PC-3 (cell line): ENCODE data around the gene ZBTB7A. TPM values are rescaled to one million over a fixed set of nuclear protein-coding genes. Genes with fewer than 3 reads are reported as not detected.

Source experiments
- ATAC-seq: fragments of 200-7000 bp; cut with Tn5 transposase; 2 replicates; pipeline ENCODE4 v1.9.1; 2020; ENCODE audit warnings: mild to moderate bottlenecking, moderate library complexity
- BruUV-seq: library from RNA; stranded (reverse); fragments of 400-500 nt; replicated peaks from 2 replicates; lab custom pipeline; 2021; lab: Mats Ljungman, UMichigan
- CTCF ChIA-PET: fragments of 300-600 bp; sonication (Branson Sonifier 250); formaldehyde crosslinking; loops from one replicate; lab custom pipeline; 2022; ENCODE audit warnings: antibody characterized with exemption; lab: Charles Lee
- POLR2A ChIA-PET: fragments of 300-600 bp; sonication (Branson Sonifier 250); formaldehyde crosslinking; loops from one replicate; lab custom pipeline; 2022; ENCODE audit warnings: antibody characterized with exemption; ENCODE audit not compliant: unreplicated experiment; lab: Charles Lee
- DNase-seq: peaks from one replicate; pipeline ENCODE4 v3.0.0-alpha.2; 2015
- H2AFZ ChIP-seq: fragments of 300-600 bp; sonication (generic); 2 replicates; pipeline ENCODE4 v1.6.0; 2016; ENCODE audit warnings: antibody characterized with exemption, low read length
- H3F3A ChIP-seq: fragments of 300-600 bp; sonication (generic); one replicate; pipeline ENCODE4 v1.6.0; 2017; ENCODE audit warnings: antibody characterized with exemption, low read length, control low read depth, mild to moderate bottlenecking; ENCODE audit not compliant: unreplicated experiment
- H3K27ac ChIP-seq: fragments of 300-600 bp; sonication (generic); 2 replicates; pipeline ENCODE4 v1.5.1; 2016; ENCODE audit warnings: mild to moderate bottlenecking, low read length
- H3K27me3 ChIP-seq: fragments of 300-600 bp; sonication (generic); 2 replicates; pipeline ENCODE4 v1.6.1; 2016; ENCODE audit warnings: low read length, mixed read lengths
- H3K36me3 ChIP-seq: fragments of 300-600 bp; sonication (generic); 2 replicates; pipeline ENCODE4 v1.6.1; 2016; ENCODE audit warnings: low read depth, mixed run types, low read length, mixed read lengths
- H3K4me1 ChIP-seq: fragments of 300-600 bp; sonication (generic); 2 replicates; pipeline ENCODE4 v1.5.1; 2016; ENCODE audit warnings: low read length; ENCODE audit not compliant: insufficient read depth
- H3K4me2 ChIP-seq: fragments of 300-600 bp; sonication (generic); 2 replicates; pipeline ENCODE4 v1.6.0; 2016; ENCODE audit warnings: low read length
- H3K4me3 ChIP-seq: fragments of 300-600 bp; sonication (generic); 2 replicates; pipeline ENCODE4 v1.5.1; 2016; ENCODE audit warnings: mild to moderate bottlenecking, low read length, mixed read lengths
- H3K79me2 ChIP-seq: fragments of 300-600 bp; sonication (generic); 2 replicates; pipeline ENCODE4 v1.6.1; 2017; ENCODE audit warnings: low read length, mixed read lengths
- H3K9ac ChIP-seq: fragments of 300-600 bp; sonication (generic); 2 replicates; pipeline ENCODE4 v1.6.0; 2016; ENCODE audit warnings: mild to moderate bottlenecking, low read length
- H3K9me2 ChIP-seq: fragments of 300-600 bp; sonication (generic); replicated peaks from 2 replicates; pipeline ENCODE4 v1.6.1; 2016; ENCODE audit warnings: mixed run types, low read length, mixed read lengths
- H3K9me3 ChIP-seq: fragments of 300-600 bp; sonication (generic); 2 replicates; pipeline ENCODE4 v1.6.1; 2016; ENCODE audit warnings: low read length, mixed read lengths
- H4K20me1 ChIP-seq: fragments of 300-600 bp; sonication (generic); 2 replicates; pipeline ENCODE4 v1.6.1; 2016; ENCODE audit warnings: low read length, mixed read lengths
- EZH2 ChIP-seq: fragments of 300-600 bp; sonication (generic); IDR thresholded peaks from one replicate; pipeline ENCODE4 v1.6.1; 2017; ENCODE audit warnings: antibody characterized with exemption, mild to moderate bottlenecking, low read length; ENCODE audit not compliant: unreplicated experiment
- EZH2phosphoT487 ChIP-seq: fragments of 300-600 bp; sonication (generic); IDR thresholded peaks from 2 replicates; pipeline ENCODE4 v1.6.1; 2018; ENCODE audit warnings: mild to moderate bottlenecking, antibody characterized with exemption, low read length, borderline replicate concordance
- intact Hi-C: fragments of 100-400 bp; cut with micrococcal nuclease; formaldehyde crosslinking; loops from 2 replicates; pipeline ENCODE4 v1.9.0; 2023
- total RNA-seq: library from RNA; depleted of rRNA; stranded (reverse); fragments of >200 nt; gene quantifications from 2 replicates; pipeline ENCODE4 v1.2.3, GENCODE V29; 2014
- TF ChIP-seq, protein P1 (sequence below): fragments of 300-600 bp; sonication (generic); conservative IDR thresholded peaks from 2 replicates; pipeline ENCODE4 v1.5.1; 2017; ENCODE audit warnings: antibody characterized with exemption, low read depth, mild to moderate bottlenecking, low read length

ZBTB7A gene
- total RNA-seq, 1 experiment from 2014 or later, result 16.7 TPM

DNA sequence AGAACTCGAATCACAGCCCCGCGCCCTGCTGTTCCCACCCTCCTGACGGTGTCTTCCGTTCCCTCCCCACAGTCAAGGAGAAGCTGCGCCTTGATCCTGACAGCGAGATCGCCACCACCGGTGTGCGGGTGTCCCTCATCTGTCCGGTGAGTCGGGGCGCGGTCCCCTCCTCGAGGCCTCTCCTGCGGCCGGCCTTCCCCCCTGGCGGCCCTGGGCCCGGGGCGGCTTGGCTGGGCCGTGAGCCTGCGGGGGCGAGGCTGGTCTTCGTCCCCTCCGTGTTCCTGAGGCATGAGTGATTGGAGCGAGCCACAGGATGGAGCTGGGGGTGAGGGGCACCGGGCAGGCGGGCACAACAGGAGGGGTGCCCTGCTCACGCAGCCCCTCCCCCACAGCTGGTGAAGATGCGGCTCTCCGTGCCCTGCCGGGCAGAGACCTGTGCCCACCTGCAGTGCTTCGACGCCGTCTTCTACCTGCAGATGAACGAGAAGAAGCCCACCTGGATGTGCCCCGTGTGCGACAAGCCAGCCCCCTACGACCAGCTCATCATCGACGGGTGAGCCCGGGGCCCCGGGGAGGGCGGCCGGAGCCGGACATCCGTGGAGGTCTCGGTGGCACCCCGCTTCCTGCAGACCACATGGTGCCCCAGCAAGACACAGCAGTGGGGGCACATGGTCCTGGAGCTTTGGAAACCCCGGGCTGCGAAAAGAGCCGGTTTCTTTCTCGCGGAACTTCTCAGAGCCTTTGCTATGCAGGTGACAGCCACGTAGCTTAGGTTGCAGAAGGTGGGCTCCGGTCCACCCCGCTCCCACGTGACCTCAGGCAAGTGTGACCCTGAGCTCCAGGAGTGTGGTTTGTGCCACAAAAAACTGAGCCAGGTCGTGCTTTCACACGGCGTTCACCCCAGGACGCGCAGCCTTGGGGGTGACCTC lies 33.4 kb downstream of the ZBTB7A start:
- ATAC-seq (no peak), DNase-seq (no peak)
- POLR2A ChIA-PET, result no interaction called here
- Histone ChIP-seq H3K4me2 (no peak overlapping the region), H3K27me3 (no peaks in the 10 kb centered on the region), H4K20me1 (no peaks in the 10 kb centered on the region), H3K9me2 (no peaks in the 10 kb centered on the region), H3K79me2 (no peaks in the 10 kb centered on the region), H3K27ac (no peak overlapping the region), H3K4me3 (no peak overlapping the region), H3K36me3 (peaks cover 10% of the 10 kb centered on the region), H2AFZ (no peak overlapping the region), H3F3A (no peaks in the 10 kb centered on the region), H3K9ac (no peak overlapping the region), H3K4me1 (no peaks in the 10 kb centered on the region), H3K9me3 (no peaks in the 10 kb centered on the region)
- CTCF ChIA-PET, result no interaction called here
- TF ChIP-seq EZH2phosphoT487, result no peak
- TF ChIP-seq, protein P1, sequence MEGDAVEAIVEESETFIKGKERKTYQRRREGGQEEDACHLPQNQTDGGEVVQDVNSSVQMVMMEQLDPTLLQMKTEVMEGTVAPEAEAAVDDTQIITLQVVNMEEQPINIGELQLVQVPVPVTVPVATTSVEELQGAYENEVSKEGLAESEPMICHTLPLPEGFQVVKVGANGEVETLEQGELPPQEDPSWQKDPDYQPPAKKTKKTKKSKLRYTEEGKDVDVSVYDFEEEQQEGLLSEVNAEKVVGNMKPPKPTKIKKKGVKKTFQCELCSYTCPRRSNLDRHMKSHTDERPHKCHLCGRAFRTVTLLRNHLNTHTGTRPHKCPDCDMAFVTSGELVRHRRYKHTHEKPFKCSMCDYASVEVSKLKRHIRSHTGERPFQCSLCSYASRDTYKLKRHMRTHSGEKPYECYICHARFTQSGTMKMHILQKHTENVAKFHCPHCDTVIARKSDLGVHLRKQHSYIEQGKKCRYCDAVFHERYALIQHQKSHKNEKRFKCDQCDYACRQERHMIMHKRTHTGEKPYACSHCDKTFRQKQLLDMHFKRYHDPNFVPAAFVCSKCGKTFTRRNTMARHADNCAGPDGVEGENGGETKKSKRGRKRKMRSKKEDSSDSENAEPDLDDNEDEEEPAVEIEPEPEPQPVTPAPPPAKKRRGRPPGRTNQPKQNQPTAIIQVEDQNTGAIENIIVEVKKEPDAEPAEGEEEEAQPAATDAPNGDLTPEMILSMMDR, result no peak
- TF ChIP-seq EZH2, result no peak
- intact Hi-C loops, result no loop called here
- no TSS peak for BruUV-seq

DNA sequence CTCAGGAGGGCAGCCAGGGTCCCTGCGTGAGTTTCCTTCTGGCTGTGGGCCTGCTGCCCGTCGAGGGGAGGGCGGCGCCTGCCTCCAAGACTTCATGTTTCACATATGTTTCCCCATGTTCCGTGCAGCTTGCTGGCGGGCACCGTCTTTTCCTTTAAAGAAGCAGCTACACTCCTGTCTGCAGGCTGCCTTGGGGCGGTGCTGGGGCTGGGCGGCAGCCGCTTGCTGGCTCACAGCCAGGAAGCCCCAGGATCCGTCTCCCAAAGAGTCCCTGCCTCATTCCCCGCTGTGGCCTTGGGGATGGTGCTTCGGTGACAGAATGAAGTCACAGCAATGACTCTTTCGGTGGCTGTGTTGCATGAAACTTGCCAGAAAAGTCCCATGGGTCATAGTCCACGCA lies 34.3 kb downstream of the ZBTB7A start:
- ATAC-seq, result no peak
- no peak overlapping the region for H3K4me2 ChIP-seq
- no peaks in the 10 kb centered on the region for H4K20me1 ChIP-seq
- TF ChIP-seq, protein P1, result no peak
- TF ChIP-seq EZH2phosphoT487 (no peak), EZH2 (no peak)
- no peaks in the 10 kb centered on the region for H3K9me2 ChIP-seq
- H3K27me3 ChIP-seq, result no peaks in the 10 kb centered on the region
- DNase-seq, result no peak
- no peak overlapping the region for H3K4me3 ChIP-seq
- peaks cover 10% of the 10 kb centered on the region for H3K36me3 ChIP-seq
- H3F3A ChIP-seq, result no peaks in the 10 kb centered on the region
- intact Hi-C loops, result no loop called here
- H3K9me3 ChIP-seq, result no peaks in the 10 kb centered on the region
- no peaks in the 10 kb centered on the region for H3K4me1 ChIP-seq
- POLR2A ChIA-PET, result no interaction called here
- H3K27ac ChIP-seq, result no peak overlapping the region
- H2AFZ ChIP-seq, result no peak overlapping the region
- CTCF ChIA-PET, result no interaction called here
- no peak overlapping the region for H3K9ac ChIP-seq
- no TSS peak for BruUV-seq
- no peaks in the 10 kb centered on the region for H3K79me2 ChIP-seq

DNA sequence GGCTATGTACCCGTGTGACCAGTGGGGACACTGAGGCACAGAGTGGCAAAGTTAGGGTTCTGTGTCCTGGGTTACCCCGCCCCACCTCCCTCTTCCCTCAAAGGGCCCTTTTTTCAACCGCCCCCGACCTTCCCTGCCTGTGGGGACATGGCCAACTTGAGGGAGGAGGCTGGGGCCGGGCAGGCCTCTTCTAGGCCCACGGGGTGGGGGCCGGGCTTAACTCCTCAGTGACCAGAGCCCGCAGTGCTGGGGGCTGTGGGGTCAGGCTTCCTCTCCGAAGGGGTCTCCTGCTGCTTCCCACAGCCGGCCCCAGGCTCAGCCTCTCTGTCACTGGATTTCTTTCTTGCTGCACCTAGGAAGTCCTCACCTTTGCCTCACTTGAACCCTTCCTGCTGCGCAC lies 35.3 kb downstream of the ZBTB7A start:
- H3K79me2 ChIP-seq, result no peaks in the 10 kb centered on the region
- no peak overlapping the region for H3K27ac ChIP-seq
- no peaks in the 10 kb centered on the region for H4K20me1 ChIP-seq
- POLR2A ChIA-PET, result no interaction called here
- no peaks in the 10 kb centered on the region for H3K27me3 ChIP-seq
- no peak for DNase-seq
- intact Hi-C loops, result no loop called here
- H3K36me3 ChIP-seq, result peaks cover 6% of the 10 kb centered on the region
- CTCF ChIA-PET, result no interaction called here
- no peaks in the 10 kb centered on the region for H3K4me1 ChIP-seq
- no peak for ATAC-seq
- H3K9me2 ChIP-seq, result no peaks in the 10 kb centered on the region
- no peaks in the 10 kb centered on the region for H3K9me3 ChIP-seq
- TF ChIP-seq EZH2phosphoT487, result no peak
- no peak for TF ChIP-seq EZH2
- TF ChIP-seq, protein P1, result no peak
- H3K4me3 ChIP-seq, result no peak overlapping the region
- no TSS peak for BruUV-seq
- H3K9ac ChIP-seq, result no peak overlapping the region
- no peak overlapping the region for H3K4me2 ChIP-seq
- no peak overlapping the region for H2AFZ ChIP-seq
- H3F3A ChIP-seq, result no peaks in the 10 kb centered on the region
